Fibroblast of mammary gland (primary cell): ENCODE measurements around the gene NFATC2.

ENCODE experiments used
- DNase-seq: peaks from one replicate; pipeline ENCODE4 v3.0.0-alpha.2; 2010; ENCODE audit warnings: low read depth
- H3K4me3 ChIP-seq: 2 replicates; pipeline ENCODE4 v1.5.1; 2011; ENCODE audit warnings: low read depth, mild to moderate bottlenecking, low read length, moderate library complexity; ENCODE audit not compliant: control insufficient read depth
- TF ChIP-seq, protein P1 (sequence below): conservative IDR thresholded peaks from 2 replicates; pipeline ENCODE4 v1.5.1; 2011; ENCODE audit warnings: low read depth, low read length, inconsistent platforms; ENCODE audit not compliant: control insufficient read depth, insufficient read depth

NFATC2 gene

DNA sequence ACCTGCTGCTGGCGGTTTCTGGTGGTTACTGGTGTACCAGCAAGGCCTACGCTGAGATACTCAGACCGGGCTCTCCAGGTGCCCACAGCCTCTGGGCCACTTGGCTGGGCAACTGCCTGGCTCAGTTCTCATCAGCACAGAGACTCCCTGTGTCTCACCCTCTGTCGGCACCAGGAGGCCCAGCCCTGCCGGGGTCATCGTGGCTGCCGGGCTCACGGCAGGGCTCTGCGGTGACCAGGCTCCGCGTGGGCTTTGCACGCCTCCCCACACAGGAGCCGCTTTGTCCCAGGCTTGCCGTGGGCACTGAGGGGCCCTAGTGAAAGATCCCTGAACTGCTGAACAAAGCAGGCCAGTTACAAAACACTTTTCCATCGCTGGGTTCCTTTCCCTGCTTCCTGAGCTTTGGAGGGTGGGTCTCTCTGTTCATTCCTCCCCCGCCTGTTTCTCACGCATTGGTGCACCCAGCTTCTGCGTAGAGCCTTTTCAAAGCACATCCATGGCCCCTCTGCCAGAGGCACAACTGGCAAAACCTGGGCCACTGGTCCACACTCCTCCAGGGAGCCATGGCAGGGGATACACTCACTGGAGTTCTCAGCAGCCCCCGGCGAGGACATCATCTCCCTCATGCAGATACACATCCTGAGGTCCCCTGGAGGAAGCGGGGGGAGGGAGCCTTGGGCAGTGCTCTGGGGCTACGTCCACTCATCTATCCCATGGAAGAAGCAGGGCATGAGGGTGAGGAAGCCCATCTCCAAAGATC, 117.0 kb downstream of the NFATC2 start:
- DNase-seq: no peak
- TF ChIP-seq, protein P1, sequence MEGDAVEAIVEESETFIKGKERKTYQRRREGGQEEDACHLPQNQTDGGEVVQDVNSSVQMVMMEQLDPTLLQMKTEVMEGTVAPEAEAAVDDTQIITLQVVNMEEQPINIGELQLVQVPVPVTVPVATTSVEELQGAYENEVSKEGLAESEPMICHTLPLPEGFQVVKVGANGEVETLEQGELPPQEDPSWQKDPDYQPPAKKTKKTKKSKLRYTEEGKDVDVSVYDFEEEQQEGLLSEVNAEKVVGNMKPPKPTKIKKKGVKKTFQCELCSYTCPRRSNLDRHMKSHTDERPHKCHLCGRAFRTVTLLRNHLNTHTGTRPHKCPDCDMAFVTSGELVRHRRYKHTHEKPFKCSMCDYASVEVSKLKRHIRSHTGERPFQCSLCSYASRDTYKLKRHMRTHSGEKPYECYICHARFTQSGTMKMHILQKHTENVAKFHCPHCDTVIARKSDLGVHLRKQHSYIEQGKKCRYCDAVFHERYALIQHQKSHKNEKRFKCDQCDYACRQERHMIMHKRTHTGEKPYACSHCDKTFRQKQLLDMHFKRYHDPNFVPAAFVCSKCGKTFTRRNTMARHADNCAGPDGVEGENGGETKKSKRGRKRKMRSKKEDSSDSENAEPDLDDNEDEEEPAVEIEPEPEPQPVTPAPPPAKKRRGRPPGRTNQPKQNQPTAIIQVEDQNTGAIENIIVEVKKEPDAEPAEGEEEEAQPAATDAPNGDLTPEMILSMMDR: no peak
- H3K4me3 ChIP-seq: no peak overlapping the region

DNA sequence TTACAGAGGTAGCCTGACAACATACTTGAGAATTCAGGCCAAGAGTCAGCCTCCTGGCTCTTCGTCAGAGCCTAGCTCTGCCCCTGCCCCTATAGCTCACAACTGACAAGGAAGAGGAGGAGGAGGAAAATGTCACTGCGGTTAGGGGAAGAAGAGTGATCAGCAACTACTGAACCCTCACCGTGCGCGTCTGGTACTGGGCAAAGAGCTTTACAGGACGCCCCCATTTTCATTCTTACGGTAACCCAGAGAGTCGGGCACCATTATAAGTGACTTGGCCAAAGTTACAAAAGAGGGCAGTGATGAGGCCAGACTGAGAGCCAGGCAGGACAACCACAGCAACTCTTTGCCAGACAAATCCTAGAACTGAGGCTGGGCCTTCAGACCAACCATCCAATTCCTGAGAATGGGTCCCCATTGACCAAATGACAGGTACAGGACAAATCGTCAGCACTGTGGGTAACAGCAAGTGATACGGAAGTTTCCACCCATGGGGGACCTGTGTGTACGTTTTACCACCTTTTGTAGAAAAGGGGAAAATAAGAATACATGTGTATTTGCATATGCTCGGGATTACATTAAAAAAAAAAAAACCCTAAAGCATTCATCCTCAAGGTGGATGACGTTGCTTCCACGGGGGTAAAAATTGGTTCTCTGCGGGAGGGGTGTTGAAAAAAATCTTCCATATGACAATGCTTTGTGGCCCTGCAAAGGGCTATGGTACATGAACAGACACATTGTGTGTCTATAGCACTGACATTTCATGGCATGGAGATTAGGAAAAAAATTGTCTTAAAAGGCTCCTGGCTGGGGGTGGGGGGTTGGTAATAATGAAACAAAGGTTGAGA, 118.0 kb downstream of the NFATC2 start:
- no peak overlapping the region for H3K4me3 ChIP-seq
- no peak for DNase-seq
- TF ChIP-seq, protein P1: no peak

DNA sequence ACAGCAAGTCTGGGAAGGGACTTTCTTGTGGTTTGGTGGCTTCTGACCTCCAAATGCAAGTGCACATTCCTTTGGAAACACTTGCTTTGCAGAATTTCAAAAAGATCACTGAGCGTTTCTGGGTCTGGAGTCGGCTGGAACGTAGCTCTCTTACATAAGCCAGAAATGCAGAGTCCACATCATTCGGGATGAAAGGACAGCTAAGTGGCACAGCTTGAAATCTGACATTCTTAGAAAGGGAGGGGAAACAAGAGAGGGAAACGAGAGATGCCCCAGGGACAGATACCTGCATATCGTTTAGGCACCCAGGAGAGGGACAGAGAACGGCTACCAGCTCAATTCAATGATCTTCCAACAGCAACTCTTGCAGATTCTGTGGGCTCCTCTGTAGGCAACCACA, 118.7 kb downstream of the NFATC2 start:
- no peak overlapping the region for H3K4me3 ChIP-seq
- TF ChIP-seq, protein P1: no peak
- no peak for DNase-seq

DNA sequence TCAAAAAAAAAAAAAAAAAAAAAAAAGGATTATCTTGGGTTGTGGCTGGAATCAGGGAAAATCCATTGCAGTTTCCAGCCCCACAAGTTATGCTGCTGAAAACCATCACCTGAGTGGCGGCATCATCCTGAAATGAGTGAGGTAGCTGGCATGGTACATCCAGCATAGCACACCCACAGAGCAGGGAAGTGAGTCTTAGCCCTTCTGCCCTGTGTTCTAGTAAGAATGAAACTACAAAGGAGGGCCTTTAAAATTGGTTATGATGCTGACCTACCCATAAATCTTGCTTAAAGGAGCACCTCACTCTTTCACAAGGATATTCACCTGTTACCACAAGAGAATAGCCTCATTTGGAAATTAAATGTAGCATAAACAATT, 119.2 kb downstream of the NFATC2 start:
- TF ChIP-seq, protein P1: no peak
- DNase-seq: no peak

DNA sequence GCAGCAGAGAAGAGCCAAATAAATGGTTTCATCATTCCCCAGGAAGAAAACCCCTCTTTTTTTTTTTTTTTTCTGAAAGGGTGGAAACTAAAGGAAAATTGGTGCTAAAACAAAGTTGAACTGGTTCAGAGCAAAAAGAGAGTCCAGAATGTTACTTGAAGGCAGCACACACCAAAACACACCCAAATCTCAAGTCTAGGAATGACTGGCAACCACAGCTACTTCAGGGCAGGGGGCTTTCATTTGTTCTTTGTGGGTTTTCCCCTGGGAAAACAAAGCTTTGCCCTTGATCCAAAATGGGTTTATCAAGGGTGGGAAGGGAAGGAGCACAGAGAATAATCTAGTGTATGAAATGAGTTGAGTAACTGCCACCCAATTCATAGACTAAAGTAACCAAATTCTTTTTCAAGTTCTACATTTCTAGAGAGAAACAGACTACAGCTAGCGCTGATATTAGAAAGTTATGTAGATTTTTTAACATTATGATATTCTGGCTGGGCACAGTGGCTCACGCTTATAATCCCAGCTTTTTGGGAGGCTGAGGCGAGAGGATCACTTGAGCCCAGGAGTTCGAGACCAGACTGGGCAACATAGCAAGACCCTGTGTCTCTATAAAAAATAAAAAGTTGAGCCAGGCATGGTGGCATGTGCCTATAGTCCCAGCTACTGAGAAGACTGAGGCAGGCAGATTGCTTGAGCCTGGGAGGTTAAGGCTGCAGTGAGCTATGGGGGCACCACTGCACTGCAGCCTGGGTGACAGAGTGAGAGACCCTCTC, 119.8 kb downstream of the NFATC2 start:
- no peak for DNase-seq
- no peak overlapping the region for H3K4me3 ChIP-seq
- TF ChIP-seq, protein P1: no peak

More for the DNA sequence above, 119.2 kb downstream of the NFATC2 start:
- H3K4me3 ChIP-seq: no peak overlapping the region

DNA sequence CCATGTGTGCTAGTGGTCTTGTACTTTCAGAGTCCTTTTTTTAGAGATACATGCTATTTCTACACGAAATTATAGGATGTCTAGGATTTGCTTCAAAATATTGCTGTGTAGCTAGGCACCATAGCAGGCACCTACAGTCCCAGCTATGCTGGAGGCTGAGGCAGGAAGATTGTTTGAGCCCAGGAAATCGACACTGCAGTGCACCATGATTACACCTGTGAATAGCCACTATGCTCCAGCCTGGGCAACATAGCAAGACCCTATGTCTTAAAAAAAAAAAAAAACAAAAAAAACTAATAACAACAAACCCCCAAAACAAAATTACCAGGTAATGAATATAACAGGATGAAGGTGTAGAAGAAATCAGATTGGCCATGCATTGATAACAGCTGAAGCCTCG, 121.7 kb downstream of the NFATC2 start:
- TF ChIP-seq, protein P1: no peak
- DNase-seq: no peak
- H3K4me3 ChIP-seq: no peak overlapping the region
